Stimulated activated CD4-positive, alpha-beta T cell treated with anti-CD3 and anti-CD28 coated beads, TNF-alpha, amount 100 ng/mL, for 4 hours (primary cell): ENCODE measurements around the gene TAX1BP1.
"Not testable (repeated sequence)": the region's sequence is repeated elsewhere in the genome, so short reads cannot be mapped to it uniquely, and the experiment has no call there.

Experiments used
- DNase-seq, 3 experiments: peaks; one replicate each; pipeline ENCODE4 v3.0.0-alpha.2; 2020; ENCODE audit warnings: low read depth in 3 of 3

TAX1BP1 gene

DNA sequence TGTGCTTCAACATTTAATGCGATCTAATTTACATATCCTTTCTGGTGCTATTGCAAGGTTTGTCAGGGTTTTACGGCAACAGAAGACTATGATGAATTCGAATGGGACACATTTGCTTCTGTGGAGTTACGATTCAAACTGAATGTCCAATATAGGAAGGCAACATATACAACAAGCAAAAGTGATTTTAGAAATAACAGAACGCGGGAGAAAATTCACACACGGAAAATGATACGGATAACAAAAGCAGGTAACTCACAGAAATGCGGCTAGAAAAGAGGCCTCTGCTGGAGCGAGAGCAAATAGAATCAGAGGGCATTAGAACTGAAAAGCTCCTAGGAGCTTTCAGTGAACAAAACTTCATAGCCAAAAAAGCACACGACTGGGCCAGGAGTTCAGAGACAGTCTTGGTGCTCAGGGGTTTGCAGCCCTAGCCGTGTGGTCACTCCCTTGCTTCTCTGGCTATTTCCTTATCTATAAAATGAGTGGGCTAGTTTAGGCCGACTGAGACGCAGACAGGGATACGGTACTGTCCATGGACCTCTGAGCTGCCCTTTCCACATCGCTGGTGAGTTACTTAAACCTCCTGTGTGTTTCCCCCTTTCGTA is 557 bp upstream of the TAX1BP1 start:
- peak in 1 of 3 experiments; percentile 2 for DNase-seq

GRCh38 chr7:27740449-27741086 is 606 bp downstream of the TAX1BP1 start:
- DNase-seq = peak; percentile 64 to 68 (median 64)

GRCh38 chr7:27742091-27742710 is 2.2 kb downstream of the TAX1BP1 start:
- not testable (repeated sequence) for DNase-seq

DNA sequence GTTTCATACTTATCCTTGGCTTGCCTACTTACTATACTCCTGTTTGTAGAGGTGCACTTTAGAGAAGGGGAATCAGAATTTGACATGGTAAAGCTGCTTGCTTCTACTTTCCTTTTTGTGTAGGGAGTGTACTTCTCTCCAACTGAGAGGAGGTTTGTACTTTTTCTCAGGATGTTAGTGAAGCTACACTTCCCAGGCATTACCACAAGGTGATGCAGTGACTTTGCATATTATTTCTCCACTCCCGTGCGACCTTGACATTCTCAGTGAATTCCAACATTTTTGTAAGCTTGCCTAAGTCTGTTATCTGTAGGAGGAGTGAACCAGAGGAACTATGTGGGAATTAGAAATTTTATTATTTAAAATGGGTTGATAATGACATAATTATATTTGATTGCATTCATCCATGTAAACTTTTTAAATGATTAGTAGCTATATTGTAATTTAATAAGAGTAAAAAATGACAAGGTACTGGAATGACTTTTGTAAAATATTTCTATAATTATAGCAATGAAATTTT is 5.2 kb downstream of the TAX1BP1 start:
- DNase-seq = no peak

DNA sequence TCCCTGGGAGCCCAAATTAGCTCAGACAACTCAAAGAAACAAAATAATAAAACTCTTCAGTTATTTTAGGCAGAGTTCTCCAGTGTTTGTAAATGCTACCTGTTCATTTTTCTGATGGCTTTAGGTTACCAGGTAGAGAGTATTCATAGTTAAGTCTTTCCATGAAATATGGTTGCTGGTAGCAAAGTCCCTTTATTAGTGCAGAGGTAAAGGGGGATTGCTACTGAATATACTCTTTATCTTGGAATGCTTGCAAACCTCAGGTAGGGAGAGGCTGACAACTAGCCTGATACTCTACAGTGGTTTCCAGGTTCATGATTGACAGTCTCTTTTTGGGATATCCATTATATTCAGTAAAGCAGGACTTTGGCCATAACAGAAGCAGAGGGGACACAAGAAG is 6.5 kb downstream of the TAX1BP1 start:
- DNase-seq = no peak

DNA sequence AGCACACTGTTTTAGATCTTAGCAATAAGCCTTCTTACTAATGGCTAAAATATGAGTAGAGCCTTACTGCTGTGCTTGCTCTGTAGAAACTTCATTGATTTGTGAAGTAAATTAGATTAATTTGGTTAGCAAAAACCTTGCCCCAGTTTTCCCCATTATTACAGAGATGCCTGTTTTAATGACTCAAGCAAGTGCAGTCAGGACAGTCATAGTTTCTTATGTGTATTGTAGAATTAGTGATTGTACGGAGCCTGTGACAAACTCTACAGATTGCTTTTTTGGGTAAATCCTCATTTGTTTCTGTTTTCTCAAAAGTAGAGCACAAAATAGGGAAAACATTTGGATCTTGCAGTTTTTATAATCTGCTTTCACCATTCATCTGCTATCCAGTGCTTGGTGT is 7.0 kb downstream of the TAX1BP1 start:
- no peak for DNase-seq

GRCh38 chr7:27747589-27748368 is 7.8 kb downstream of the TAX1BP1 start:
- DNase-seq = no peak

- DNase-seq = no peak
Observed at GRCh38 chr7:27750316-27750715, 10.4 kb downstream of the TAX1BP1 start.

- no peak for DNase-seq
Observed at GRCh38 chr7:27751888-27752660, 12.1 kb downstream of the TAX1BP1 start.

DNA sequence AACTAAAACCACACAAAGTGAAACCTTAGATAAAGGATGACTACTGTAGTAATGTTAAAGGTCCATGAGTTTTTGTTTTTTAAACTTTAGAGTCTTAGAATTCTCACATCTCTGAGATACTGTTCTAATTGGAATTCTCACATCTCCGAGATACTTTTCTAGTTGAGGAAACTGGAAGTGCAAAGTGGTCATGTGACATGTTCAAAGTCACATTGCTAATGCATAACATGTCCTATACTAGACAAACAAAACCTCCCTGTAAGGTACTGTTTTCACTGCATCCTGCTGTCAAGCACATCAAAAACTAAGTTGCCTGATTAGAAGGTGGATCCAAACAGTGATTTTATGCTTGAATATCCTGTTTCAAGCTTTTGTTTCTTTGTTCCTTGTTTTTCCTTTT is 13.9 kb downstream of the TAX1BP1 start:
- no peak for DNase-seq

GRCh38 chr7:27756298-27756697 is 16.3 kb downstream of the TAX1BP1 start:
- DNase-seq = no peak

- DNase-seq = no peak
Observed at GRCh38 chr7:27759491-27759890, 19.5 kb downstream of the TAX1BP1 start.

- DNase-seq = no peak
Observed at GRCh38 chr7:27762062-27762461, 22.1 kb downstream of the TAX1BP1 start.

DNA sequence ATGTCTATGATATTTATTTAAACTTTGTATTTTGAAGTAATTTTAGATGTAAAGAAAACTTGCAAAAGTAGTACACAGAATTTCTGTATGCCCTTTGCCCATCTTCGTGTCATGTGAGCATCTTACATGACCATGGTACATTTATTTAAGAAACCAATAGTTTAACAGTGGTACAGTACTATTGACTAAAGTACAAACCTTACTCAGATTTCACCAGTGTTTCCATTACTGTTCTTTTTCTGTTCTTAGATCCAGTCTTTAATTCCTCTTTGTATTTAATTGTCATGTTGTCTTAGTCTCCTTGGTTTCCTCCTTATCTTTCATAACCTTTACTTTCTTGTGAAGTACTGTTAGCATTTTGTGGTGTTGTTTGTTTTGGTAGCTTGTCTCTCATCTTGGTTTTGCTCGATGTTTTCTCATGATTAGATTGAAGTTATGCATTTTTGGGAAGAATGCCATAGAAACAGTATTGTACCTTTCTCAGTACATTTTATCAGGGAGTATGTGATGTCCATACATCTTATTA is 24.1 kb downstream of the TAX1BP1 start:
- no peak for DNase-seq

- no peak for DNase-seq
Observed at GRCh38 chr7:27765841-27766240, 25.9 kb downstream of the TAX1BP1 start.

- DNase-seq = no peak
Observed at GRCh38 chr7:27767374-27767773, 27.4 kb downstream of the TAX1BP1 start.

DNA sequence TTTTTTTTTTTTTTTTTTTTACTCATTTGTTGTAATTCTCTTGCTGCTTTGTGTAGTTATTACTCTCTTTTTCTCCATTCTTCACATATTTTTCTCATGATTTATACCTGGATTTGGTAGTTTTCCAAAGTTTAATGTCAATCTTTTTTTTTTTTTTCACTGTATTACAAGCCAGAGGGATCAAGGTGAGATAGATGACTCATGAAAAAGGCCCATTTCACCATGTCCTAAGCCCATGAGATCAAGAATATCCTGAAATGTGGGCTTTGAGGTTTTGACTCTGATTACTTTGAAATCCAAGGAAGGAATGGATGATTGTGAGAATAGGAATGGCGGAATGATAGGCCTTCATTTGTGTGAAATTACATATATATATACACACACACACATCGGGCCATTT is 31.1 kb downstream of the TAX1BP1 start:
- DNase-seq = no peak

DNA sequence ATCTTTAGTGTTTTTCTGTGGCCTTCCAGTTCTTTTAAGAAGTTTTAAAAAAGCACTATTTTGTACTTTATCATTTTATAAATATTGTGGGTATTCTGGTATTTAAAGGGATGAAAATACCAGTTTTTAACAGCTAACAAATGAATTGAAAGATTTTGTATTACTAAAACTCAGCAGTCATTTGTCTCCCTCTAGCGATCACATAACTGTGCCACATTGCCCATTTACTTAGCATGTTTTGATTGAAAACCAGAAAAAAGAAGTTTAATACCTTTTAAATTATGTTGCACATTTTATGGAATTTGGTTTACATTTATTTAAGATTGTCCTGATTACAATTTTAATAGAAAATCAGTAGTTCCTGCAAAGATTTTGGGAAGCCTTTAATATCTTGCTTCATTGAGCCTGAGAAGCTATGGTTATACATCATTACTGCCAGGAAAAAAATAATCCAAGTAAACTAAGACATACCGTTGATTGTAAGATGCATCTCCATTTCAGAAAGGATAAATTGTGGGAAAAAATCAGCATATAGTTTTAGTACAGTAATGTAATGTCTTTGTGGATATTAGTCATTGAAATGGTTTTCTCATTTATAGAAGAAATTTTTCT is 34.9 kb downstream of the TAX1BP1 start:
- no peak for DNase-seq

DNA sequence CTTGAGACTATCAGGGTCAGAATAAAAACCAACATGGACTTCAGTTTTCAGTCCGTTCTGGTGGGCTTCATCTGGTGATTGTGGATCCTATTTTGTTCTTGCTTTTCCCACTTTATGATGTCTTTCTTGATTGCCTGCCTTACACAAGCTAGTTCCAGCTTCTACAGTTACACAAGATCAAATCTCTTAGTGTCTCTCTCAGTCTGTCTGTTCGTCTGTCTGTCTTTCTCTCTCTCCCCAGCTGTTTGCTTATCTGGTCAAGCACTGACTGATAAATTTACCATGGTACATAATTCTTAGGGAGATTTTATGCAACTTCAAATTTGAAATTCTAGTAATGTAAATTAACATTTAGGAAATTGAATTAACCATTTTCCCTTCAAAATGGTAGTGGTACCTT is 35.8 kb downstream of the TAX1BP1 start:
- no peak for DNase-seq

- no peak for DNase-seq
Observed at GRCh38 chr7:27777662-27778061, 37.7 kb downstream of the TAX1BP1 start.

- no peak for DNase-seq
Observed at GRCh38 chr7:27779873-27780272, 39.9 kb downstream of the TAX1BP1 start.
